GM18868 (cell line): Measurements from ENCODE around the gene SETD9.

Experiments used
- ATAC-seq: cut with Tn5 transposase; IDR thresholded peaks from one replicate; pipeline ENCODE4 v1.9.1; 2021; ENCODE audit warnings: mild to moderate bottlenecking, moderate library complexity; ENCODE audit not compliant: unreplicated experiment

The SETD9 gene

DNA sequence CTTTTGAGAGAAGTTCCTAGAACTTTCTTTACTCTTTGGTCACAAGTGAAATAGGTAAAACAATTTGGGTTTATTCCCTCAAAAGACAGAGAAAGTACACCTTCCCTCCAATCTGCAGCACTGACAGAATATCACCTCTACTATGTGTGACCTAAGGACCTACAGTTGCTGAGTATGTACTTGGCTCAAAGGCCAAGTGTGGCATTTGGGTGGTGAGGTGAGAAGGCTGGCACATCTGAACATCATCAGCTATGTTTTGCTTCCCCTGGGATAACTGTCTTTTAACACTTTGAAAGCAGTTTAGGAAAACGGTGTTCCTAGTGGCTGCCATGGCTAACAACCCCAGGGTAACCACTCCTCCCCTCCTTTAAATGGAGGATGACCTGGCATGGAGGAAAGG, 24.9 kb downstream of the SETD9 start:
- no peak for ATAC-seq

DNA sequence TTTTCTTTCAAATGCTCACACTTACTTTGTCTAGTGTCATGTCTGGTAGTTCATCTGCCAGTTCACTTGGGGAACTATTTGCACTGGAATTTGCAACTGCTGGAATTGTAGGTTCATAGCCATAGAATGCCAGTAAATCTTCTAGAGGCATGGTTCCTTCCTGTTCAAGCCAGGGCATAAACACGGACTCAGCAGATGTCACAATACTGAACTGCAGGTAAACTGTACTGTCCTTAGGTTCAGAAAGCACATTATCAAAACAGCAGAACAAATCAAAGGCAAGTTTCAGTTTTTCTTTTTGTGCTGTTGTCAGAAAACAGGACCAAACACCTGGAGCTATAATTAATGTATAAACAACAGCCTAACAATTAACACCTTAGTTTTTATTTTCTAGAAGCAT, 29.5 kb downstream of the SETD9 start:
- ATAC-seq = no peak

DNA sequence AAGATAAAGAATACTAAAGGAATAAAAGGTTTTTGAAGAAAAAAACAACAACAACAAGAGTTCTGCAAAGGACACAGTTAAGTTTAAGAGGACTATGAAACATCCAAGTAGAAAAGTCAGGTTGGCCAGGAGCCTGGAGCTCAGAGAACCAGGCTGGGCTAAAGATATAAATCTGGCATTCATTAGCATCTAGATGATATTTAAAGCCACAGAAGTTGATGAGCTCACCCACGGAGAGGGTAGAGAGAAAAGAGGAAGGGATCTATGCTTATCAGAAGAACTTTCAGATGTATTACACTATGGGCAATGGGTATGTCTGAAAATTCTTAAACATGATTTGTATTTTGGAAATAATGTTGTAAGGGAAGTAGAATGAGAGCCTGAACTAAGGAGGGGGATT, 32.6 kb downstream of the SETD9 start:
- ATAC-seq = no peak

DNA sequence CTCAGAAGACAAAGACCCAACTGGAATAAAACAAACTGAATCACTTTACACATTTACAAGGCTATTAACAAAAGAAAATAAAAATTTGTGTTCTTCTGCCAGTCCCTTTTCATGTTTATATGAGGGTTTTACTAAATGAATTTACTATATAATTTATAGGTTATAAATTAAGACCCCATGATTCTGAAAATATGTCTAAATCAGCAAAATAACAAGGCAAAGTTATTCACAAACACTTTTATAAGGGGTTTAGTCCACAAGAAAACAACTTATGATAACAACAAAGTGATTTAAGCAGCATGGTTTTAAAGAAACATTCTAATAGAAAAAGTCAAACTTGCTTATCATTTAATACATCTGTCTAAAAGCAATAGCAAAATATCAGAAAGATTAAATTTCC, 37.7 kb downstream of the SETD9 start:
- ATAC-seq = no peak

DNA sequence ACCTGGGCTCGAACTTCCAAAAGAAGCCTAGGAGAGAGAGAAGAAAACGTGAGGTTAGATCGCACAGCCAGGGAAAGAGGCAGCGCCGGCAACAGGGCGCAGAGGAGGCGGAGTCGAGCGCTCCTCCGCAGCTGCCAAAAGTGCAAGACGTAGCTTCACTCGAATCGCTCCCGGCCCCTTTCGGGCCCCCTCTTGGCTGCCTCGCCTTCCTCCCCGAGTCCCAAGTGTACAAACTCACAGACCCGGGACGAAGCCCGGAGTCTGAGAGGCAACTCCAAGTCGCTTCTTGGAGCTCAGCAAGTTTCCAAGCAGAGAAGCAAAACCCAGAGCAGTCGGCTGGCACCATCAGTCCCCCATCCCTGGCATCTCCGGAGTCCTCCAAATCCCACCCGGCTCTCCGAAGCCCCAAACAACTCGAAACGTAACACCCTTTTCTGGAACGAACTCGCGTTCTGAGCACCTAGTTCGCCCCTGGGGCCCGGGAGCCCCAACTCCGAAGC, 41.3 kb downstream of the SETD9 start:
- ATAC-seq = peak; percentile 57

DNA sequence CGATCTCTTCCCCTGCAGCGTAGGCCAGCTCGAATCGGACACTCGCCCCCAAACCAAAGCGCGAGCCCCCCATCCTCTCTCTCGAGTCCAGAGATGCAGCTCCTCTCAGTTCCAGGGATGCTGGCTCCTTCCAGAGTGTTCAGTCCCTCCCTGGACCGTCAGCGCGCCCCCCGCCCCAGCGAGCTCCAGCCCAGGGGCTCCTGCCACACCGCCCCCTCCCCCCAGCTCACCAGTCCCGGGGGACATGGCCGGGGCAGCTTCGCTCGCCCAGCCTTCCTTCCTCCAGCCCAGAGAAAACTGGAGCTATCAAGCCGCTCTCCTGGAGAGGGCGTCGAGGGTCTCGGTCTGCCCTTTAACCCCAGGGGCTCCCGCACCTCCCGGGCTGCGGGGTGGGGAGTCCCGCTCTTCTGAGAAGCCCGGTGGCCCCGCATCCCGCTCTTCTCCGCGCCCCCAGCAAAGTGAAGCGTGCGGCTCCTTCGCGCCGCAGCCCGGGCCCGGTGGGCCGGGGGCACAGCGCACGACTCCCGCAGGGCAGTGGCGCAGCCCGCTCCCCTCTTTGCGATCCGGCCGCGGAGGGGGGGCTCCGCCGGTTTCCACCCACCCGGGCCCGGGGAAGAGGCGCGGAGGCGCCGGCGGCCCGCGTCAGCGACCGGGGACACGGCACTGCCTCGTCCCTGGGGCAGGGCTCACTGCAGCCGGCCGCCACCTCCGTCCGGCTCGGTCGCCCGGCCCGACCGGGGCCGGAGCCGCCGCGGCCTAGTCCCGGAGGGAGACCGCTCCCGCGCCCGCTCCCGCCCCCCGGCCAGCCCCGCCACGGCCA, 41.9 kb downstream of the SETD9 start:
- ATAC-seq = peak; percentile 33

DNA sequence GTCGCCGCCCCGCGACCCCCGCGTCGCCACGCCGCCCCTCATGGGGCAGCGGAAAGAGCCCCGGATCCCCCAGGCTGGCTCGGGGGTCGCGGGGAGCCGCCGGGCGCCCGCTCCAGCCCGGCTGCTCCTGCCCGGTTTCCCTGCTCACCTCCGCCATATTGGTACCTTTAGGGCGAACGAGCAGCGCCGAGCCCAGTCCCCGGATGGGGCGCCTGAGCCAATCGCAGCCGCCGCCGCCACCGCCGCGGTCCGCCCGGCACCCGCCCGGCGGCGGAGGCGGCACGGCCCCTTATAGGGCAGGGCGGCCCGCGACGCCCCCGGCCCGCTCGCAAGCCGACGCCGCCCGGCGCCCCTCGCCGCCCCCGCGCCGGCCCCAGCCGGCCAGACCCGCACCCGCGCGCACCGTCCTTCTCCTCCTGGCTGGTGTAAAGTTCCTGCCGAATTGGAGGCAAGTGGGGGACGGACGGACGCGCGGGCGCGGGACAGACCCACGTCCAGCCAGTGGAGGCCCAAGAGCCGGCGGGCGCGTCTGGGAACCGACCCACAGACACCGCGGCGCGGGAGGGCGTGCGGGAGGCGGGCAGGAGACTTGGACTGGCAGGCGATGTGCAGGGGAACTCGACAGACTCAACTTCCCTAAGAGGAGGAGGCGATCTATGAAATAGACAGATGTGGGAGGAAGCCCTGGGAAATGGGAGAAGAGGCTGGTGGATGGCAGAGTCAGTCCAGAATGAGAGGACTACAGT, 42.7 kb downstream of the SETD9 start, which contains the start of gene MIER3:
TSS of gene MIER3 (minus strand) at position 178 of the 746 bp plus-strand sequence. CDS start at position 157, 21 bp downstream.
- ATAC-seq = peak; percentile 93

DNA sequence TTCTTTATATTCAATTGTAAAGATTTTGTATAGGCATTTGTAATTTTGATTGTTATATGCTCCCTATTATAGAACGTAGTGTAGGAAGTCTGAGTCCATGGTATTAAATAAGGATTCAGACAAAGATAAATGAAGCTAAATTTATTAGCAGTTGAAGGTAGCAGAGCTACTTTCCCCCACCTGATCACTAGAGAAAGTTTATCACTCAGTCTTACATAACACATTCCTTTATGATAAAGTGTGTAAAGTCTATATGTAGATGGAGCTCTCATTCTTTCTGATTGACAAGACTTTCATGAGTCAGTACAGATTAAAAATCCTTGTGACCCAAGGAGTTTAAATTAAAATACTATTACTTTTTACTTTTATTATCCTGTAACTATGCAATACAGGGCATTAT, 44.9 kb downstream of the SETD9 start:
- ATAC-seq = no peak

DNA sequence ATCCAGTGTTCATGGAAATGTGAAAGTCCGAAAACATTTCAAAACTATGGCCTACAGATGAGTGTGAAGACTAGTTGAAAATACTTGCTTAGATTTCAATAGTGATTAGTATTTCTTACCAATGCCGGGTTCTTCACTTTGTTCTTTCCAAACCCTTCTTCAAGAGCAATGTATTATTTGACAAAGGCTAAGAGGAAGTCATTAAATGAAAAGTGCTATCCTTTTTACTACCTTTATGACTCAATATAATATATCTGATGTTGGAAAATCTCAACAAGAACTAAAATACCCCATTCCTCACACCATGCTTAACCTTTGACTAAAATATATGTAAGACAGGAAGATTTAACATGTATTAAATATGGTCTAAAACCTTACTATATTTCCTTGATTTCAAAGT, 49.2 kb downstream of the SETD9 start:
- ATAC-seq = no peak

DNA sequence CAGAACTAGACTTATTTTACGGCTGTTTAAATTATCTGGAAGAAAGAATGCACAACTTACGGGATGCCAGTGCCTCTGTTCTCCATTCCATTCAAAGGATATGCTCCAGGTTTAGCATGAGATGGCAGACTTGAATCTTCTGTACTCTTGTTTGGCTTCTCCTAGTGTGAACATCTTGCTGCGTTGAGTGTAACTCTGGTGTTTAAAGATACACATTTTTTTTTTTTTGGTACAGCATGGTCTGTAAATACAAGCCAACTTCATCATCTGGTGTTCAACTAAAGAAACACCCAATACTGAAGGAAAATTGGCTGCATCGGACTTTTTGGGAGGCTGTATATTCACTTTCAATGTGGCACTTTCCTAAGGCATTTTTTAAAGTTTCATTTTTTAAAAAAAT, 49.9 kb downstream of the SETD9 start:
- ATAC-seq = no peak

DNA sequence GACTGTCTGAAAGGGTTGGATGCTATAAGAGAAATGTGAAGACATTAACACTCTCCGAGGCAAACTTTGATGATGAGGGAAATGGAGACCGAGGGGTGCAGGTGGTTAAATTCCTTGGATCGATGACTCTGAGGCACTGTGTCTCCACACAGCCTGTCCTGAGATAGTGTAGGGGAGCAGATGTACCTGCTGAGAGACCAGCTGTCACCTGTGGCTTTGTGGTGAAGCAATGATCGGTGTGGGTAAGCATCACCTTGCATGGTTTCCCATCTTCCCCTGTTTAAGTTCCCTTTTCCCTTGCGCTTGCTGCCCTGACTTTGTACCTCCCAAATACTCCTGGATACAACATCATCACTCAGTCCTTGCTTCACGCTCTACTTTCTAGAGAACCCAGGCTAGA, 52.4 kb downstream of the SETD9 start:
- no peak for ATAC-seq

DNA sequence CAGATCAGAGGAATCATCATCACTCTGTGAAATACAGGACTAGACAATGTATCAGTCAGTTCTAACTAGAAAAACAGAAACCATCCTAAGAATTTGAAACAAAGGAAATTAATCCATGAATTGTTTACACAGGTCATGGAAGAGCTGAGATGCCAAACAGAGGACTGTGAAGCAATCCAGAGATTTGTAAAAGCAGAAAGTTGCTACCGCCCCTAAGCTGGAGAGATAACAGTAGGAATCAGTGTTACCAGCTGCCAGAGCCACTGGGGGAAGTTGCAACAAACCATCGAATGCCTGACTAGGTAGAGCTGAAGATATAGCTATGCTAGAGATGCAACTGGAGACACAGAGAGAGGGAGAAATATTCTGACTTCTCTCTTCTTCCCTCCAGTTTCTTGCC, 52.9 kb downstream of the SETD9 start:
- ATAC-seq = no peak

DNA sequence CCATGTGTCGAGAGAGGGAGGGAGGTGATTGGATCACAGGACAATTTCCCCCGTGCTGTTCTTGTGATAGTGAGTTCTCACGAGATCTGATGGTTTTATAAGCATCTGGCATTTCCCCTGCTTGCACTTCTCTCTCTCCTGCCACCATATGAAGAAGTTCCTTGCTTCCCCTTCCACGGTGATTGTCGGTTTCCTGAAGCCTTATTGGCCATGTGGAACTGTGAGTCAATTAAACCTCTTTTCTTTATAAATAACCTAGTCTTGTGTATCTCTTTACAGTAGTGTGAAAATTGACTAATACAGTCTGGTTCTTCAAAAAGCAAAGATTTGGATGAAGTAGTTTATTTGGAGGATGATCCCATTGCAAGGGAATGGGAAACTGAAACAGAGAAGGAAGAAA, 53.9 kb downstream of the SETD9 start:
- no peak for ATAC-seq

DNA sequence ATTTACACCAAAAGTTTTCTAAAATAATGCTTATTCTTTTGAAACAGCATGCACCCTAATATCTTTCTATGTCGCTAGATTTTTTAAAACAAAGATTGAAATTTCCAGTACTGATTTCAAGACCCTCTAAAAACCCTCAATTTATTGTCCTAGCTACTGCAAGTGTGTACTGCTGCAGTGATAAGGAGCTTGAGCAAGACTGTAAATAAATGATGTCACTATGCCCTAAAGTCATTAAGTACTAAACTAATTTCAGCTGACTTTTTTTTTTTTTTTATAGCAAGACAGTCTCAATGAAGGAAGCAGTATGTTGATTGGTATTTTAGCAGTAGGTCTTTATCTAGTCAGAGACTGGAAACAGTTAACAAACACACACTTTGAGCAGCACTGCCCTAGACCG, 54.8 kb downstream of the SETD9 start:
- ATAC-seq = no peak
